HCT116 (cell line): ENCODE data around the gene STAMBPL1. TPM values are rescaled to one million over a fixed set of nuclear protein-coding genes. Genes with fewer than 3 reads are reported as not detected.

Source experiments
- ATAC-seq: fragments of 200-7000 bp; cut with Tn5 transposase; 2 replicates; pipeline ENCODE4 v1.9.1; 2020; ENCODE audit warnings: mild to moderate bottlenecking, moderate library complexity
- BruUV-seq: library from RNA; stranded (reverse); fragments of 400-500 nt; replicated peaks from 2 replicates; lab custom pipeline; 2021; lab: Mats Ljungman, UMichigan
- CTCF ChIA-PET: fragments of 300-600 bp; sonication (Branson Sonifier 250); formaldehyde crosslinking; loops from one replicate; lab custom pipeline; 2021; ENCODE audit warnings: antibody characterized with exemption; lab: Charles Lee
- POLR2A ChIA-PET: fragments of 300-600, 350-600 bp; sonication (Branson Sonifier 250); formaldehyde crosslinking; loops from one replicate; lab custom pipeline; 2021; ENCODE audit warnings: antibody characterized with exemption; lab: Charles Lee
- RAD21 ChIA-PET, 2 experiments: fragments of 300-600 bp; sonication (Branson Sonifier 250); formaldehyde crosslinking; loops; one replicate each; lab custom pipeline; 2023; ENCODE audit warnings: low total read pairs in 2 of 2; ENCODE audit not compliant: uncharacterized antibody in 2 of 2, unreplicated experiment in 2 of 2, low non-redundant PET in 1 of 2; lab: Charles Lee
- DNase-seq: peaks from one replicate; pipeline ENCODE4 v3.0.0-alpha.2; 2010; ENCODE audit warnings: low read depth, low spot score
- H2AFZ ChIP-seq: fragments of 200-600 bp; shearing (Covaris generic), sonication (generic); 2 replicates; pipeline ENCODE4 v1.6.1; 2017; ENCODE audit warnings: low read depth, mixed run types, mixed read lengths, antibody characterized with exemption, low read length; ENCODE audit not compliant: poor library complexity, severe bottlenecking
- H3K27ac ChIP-seq: 2 replicates; pipeline ENCODE4 v1.5.1; 2012; ENCODE audit warnings: low read depth, low read length
- H3K27me3 ChIP-seq: fragments of 200-600 bp; sonication (generic); 2 replicates; pipeline ENCODE4 v1.6.1; 2016; ENCODE audit warnings: mixed run types, low read length, mixed read lengths; ENCODE audit not compliant: insufficient read depth
- H3K36me3 ChIP-seq, 2 experiments: fragments of 200-500 bp in 1 of 2; fragments of 200-600 bp in 1 of 2; sonication (Bioruptor generic) in 1 of 2; sonication (generic) in 1 of 2; 2 replicates each; pipeline versions ENCODE4 v1.5.1 to v1.6.1; 2014 to 2016; ENCODE audit warnings: low read length in 2 of 2, inconsistent platforms in 1 of 2, mixed read lengths in 1 of 2, mixed run types in 1 of 2; ENCODE audit not compliant: insufficient read depth in 2 of 2, control insufficient read depth in 1 of 2
- H3K4me1 ChIP-seq, 2 experiments: fragments of 200-600 bp in 1 of 2; sonication (generic) in 1 of 2; 2 replicates each; pipeline versions ENCODE4 v1.5.1 to v1.6.1; 2012 to 2017; ENCODE audit warnings: low read length in 2 of 2, inconsistent platforms in 1 of 2, mild to moderate bottlenecking in 1 of 2, mixed read lengths in 1 of 2, mixed run types in 1 of 2, moderate library complexity in 1 of 2; ENCODE audit not compliant: insufficient read depth in 2 of 2, control insufficient read depth in 1 of 2
- H3K4me2 ChIP-seq: fragments of 200-600 bp; sonication (generic); 2 replicates; pipeline ENCODE4 v1.6.1; 2017; ENCODE audit warnings: mixed run types, low read length, mixed read lengths
- H3K4me3 ChIP-seq, 2 experiments: fragments of 200-600 bp in 1 of 2; sonication (generic) in 1 of 2; replicated peaks in 1 of 2; 2 replicates each; pipeline ENCODE4 v1.5.1; 2011 to 2016; ENCODE audit warnings: low read length in 2 of 2, control low read depth in 1 of 2, low read depth in 1 of 2, mild to moderate bottlenecking in 1 of 2, mixed read lengths in 1 of 2, mixed run types in 1 of 2
- H3K79me2 ChIP-seq: fragments of 200-600 bp; sonication (generic); 2 replicates; pipeline ENCODE4 v1.6.1; 2017; ENCODE audit warnings: mild to moderate bottlenecking, mixed run types, low read length, moderate library complexity, mixed read lengths; ENCODE audit not compliant: insufficient read depth
- H3K9ac ChIP-seq: fragments of 200-600 bp; sonication (generic); 2 replicates; pipeline ENCODE4 v1.6.1; 2016; ENCODE audit warnings: low read length, mixed read lengths
- H3K9me2 ChIP-seq: fragments of 200-600 bp; sonication (generic), shearing (Covaris generic); 2 replicates; pipeline ENCODE4 v1.6.1; 2017; ENCODE audit warnings: mixed run types, mild to moderate bottlenecking, moderate library complexity; ENCODE audit not compliant: insufficient read depth
- H3K9me3 ChIP-seq, 2 experiments: fragments of 200-500 bp in 1 of 2; fragments of 200-600 bp in 1 of 2; sonication (Bioruptor generic) in 1 of 2; sonication (generic) in 1 of 2; 2 replicates each; pipeline ENCODE4 v1.6.1; 2014 to 2017; ENCODE audit warnings: low read length in 2 of 2, mixed read lengths in 2 of 2, inconsistent platforms in 1 of 2, low read depth in 1 of 2, mild to moderate bottlenecking in 1 of 2, mixed run types in 1 of 2, moderate library complexity in 1 of 2; ENCODE audit not compliant: control insufficient read depth in 1 of 2, insufficient read depth in 1 of 2
- H4K20me1 ChIP-seq: fragments of 200-600 bp; sonication (generic), shearing (Covaris generic); 2 replicates; pipeline ENCODE4 v1.6.1; 2017; ENCODE audit warnings: mixed run types, mild to moderate bottlenecking, moderate library complexity; ENCODE audit not compliant: insufficient read depth
- CTCF ChIP-seq, 3 experiments: fragments of 200-600 bp in 1 of 3; sonication (generic) in 1 of 3; IDR thresholded peaks in 2 of 3; conservative IDR thresholded peaks in 1 of 3; 2 replicates each; pipeline ENCODE4 v1.5.1; 2012 to 2017; ENCODE audit warnings: low read depth in 2 of 3, low read length in 2 of 3, antibody characterized with exemption in 1 of 3, borderline replicate concordance in 1 of 3, control low read depth in 1 of 3, mild to moderate bottlenecking in 1 of 3, mixed read lengths in 1 of 3, mixed run types in 1 of 3, moderate library complexity in 1 of 3; ENCODE audit not compliant: insufficient read depth in 1 of 3
- EZH2 ChIP-seq: fragments of 200-600 bp; sonication (generic); IDR thresholded peaks from 2 replicates; pipeline ENCODE4 v1.6.1; 2017; ENCODE audit warnings: antibody characterized with exemption, mixed run types
- JUND ChIP-seq: IDR thresholded peaks from 2 replicates; pipeline ENCODE4 v1.6.1; 2012
- MAX ChIP-seq: IDR thresholded peaks from 2 replicates; pipeline ENCODE4 v1.6.1; 2012
- RAD21 ChIP-seq: IDR thresholded peaks from 2 replicates; pipeline ENCODE4 v1.6.1; 2012; ENCODE audit warnings: low read depth, mild to moderate bottlenecking
- ZNF274 ChIP-seq: fragments of 200-500 bp; sonication (Bioruptor generic); IDR thresholded peaks from 2 replicates; pipeline ENCODE4 v1.6.1; 2014; ENCODE audit warnings: mild to moderate bottlenecking, low read depth, low read length, inconsistent platforms
- intact Hi-C: fragments of 100-400 bp; cut with micrococcal nuclease; formaldehyde crosslinking; loops from 2 replicates; pipeline ENCODE4 v1.10.0; 2022
- total RNA-seq: library from RNA; stranded (reverse); gene quantifications from one replicate; pipeline ENCODE4 v1.2.1, GENCODE V29; 2021; ENCODE audit not compliant: unreplicated experiment

The STAMBPL1 gene
- total RNA-seq, 1 experiment from 2014 or later = 11.0 TPM

GRCh38 chr10:88901206-88901983 lies 21.4 kb downstream of the STAMBPL1 start (continued):
- no peak for TF ChIP-seq ZNF274
- TF ChIP-seq, all 23 proteins: peak for 0

- POLR2A ChIA-PET = no interaction called here
- intact Hi-C loops = no loop called here
- Histone ChIP-seq H3K9me3 (no peaks in the 10 kb centered on the region), H3K9me2 (no peaks in the 10 kb centered on the region), H4K20me1 (no peaks in the 10 kb centered on the region), H3K4me2 (no peak overlapping the region), H3K79me2 (no peaks in the 10 kb centered on the region), H3K9ac (no peak overlapping the region), H3K4me1 (peaks cover 13 to 19% of the 10 kb centered on the region in 2 experiments), H3K27ac (no peak overlapping the region), H3K27me3 (no peaks in the 10 kb centered on the region), H3K4me3 (no peak overlapping the region), H2AFZ (no peak overlapping the region), H3K36me3 (peaks cover 0 to 13% of the 10 kb centered on the region in 2 experiments; a peak in 2 of 4 replicates)
- ATAC-seq = no peak
- RAD21 ChIA-PET = no interaction called here
- CTCF ChIA-PET = no interaction called here
- no peak for TF ChIP-seq RAD21
- TF ChIP-seq JUND = no peak
- BruUV-seq = no TSS peak
- DNase-seq = no peak
These were observed 22.1 kb downstream of the STAMBPL1 start for GRCh38 chr10:88901984-88902789.

- intact Hi-C loops = no loop called here
These were observed 23.7 kb downstream of the STAMBPL1 start for GRCh38 chr10:88903715-88904114.

More at GRCh38 chr10:88903715-88904114, 23.7 kb downstream of the STAMBPL1 start:
- H3K9ac ChIP-seq = no peak overlapping the region
- H3K27ac ChIP-seq = no peak overlapping the region
- H3K36me3 ChIP-seq = peaks cover 0 to 13% of the 10 kb centered on the region in 2 experiments; a peak in 2 of 4 replicates
- RAD21 ChIA-PET = no interaction called here
- H3K4me2 ChIP-seq = no peak overlapping the region
- H3K79me2 ChIP-seq = no peaks in the 10 kb centered on the region
- CTCF ChIA-PET = no interaction called here
- DNase-seq = no peak
- POLR2A ChIA-PET = no interaction called here
- no peak overlapping the region for H2AFZ ChIP-seq
- ATAC-seq = no peak
- no peak overlapping the region for H3K4me3 ChIP-seq
- TF ChIP-seq EZH2 = no peak
- TF ChIP-seq CTCF (IDR thresholded peaks at IDR 0.05 in 2 of 3, conservative IDR thresholded peaks at IDR 0.05 in 1 of 3; ENCODE audit: borderline replicate concordance in 1 of 3, insufficient read depth in 1 of 3, low read depth in 2 of 3, low read length in 2 of 3) = no peak
- TF ChIP-seq MAX = no peak
- no peaks in the 10 kb centered on the region for H3K9me2 ChIP-seq
- no peaks in the 10 kb centered on the region for H3K9me3 ChIP-seq
- no peaks in the 10 kb centered on the region for H3K27me3 ChIP-seq
- peaks cover 2 to 4% of the 10 kb centered on the region in 2 experiments; a peak in 3 of 4 replicates for H3K4me1 ChIP-seq
- H4K20me1 ChIP-seq = no peaks in the 10 kb centered on the region
- BruUV-seq = no TSS peak
